HT1080 (cell line): Measurements from ENCODE around the gene C1orf35. TPM values are rescaled to one million over a fixed set of nuclear protein-coding genes. Genes with fewer than 3 reads are reported as not detected.

ENCODE experiments used
- DNase-seq: peaks from one replicate; pipeline ENCODE4 v3.0.0-alpha.2; 2015; ENCODE audit warnings: low read depth
- polyA plus RNA-seq, 2 experiments: library from polyadenylated mRNA; depleted of rRNA; stranded (reverse); fragments of >200 nt; gene quantifications; 2 replicates each; pipeline ENCODE4 v1.2.3, GENCODE V29; 2015
- total RNA-seq: library from RNA; depleted of rRNA; stranded (reverse); fragments of >200 nt; shearing (Covaris generic); gene quantifications from 2 replicates; pipeline ENCODE4 v1.2.3, GENCODE V29; 2014; rRNA removed

Gene C1orf35
- total RNA-seq = 18.5 and 19.7 TPM in 2 replicates
- polyA plus RNA-seq (2015; cell fraction: cytosol; rRNA removed) = 14.2 and 14.5 TPM in 2 replicates
- polyA plus RNA-seq (2015; cell fraction: nucleus; rRNA removed) = 22.4 and 27.5 TPM in 2 replicates

GRCh38 chr1:228102791-228103620 lies at the start of gene C1orf35:
TSS of gene C1orf35 (minus strand) at chr1:228103325. CDS start at chr1:228103227, 98 bp downstream.
- DNase-seq = peak; percentile 85

- no peak for DNase-seq
Observed at GRCh38 chr1:228152918-228153258, 49.8 kb upstream of the C1orf35 start.

GRCh38 chr1:228152097-228152917 lies 49.2 kb upstream of the C1orf35 start:
- no peak for DNase-seq

GRCh38 chr1:228151180-228151925 lies 48.2 kb upstream of the C1orf35 start:
- no peak for DNase-seq

- DNase-seq = no peak
Observed at GRCh38 chr1:228150461-228151179, 47.5 kb upstream of the C1orf35 start.

- DNase-seq = no peak
Observed at GRCh38 chr1:228150120-228150460, 47.0 kb upstream of the C1orf35 start.

GRCh38 chr1:228149406-228150119 lies 46.4 kb upstream of the C1orf35 start, which contains the start of gene GJC2:
TSS of gene GJC2 (plus strand) at chr1:228149930. CDS start at chr1:228157759, 7,829 bp downstream.
- DNase-seq = no peak

GRCh38 chr1:228148935-228149405 lies 45.8 kb upstream of the C1orf35 start:
- no peak for DNase-seq

- no peak for DNase-seq
Observed at GRCh38 chr1:228148196-228148861, 45.2 kb upstream of the C1orf35 start.

GRCh38 chr1:228147768-228148167 lies 44.6 kb upstream of the C1orf35 start:
- DNase-seq = no peak

- DNase-seq = no peak
Observed at GRCh38 chr1:228147151-228147693, 44.1 kb upstream of the C1orf35 start.

- no peak for DNase-seq
Observed at GRCh38 chr1:228146417-228147150, 43.5 kb upstream of the C1orf35 start.

- DNase-seq = no peak
Observed at GRCh38 chr1:228145463-228146416, 42.6 kb upstream of the C1orf35 start.

- no peak for DNase-seq
Observed at GRCh38 chr1:228144993-228145343, 41.8 kb upstream of the C1orf35 start.

- no peak for DNase-seq
Observed at GRCh38 chr1:228144193-228144992, 41.3 kb upstream of the C1orf35 start.

GRCh38 chr1:228143480-228144192 lies 40.5 kb upstream of the C1orf35 start:
- DNase-seq = no peak
